GM23248 (cell line): ENCODE measurements around the gene TUBB6. TPM values are rescaled to one million over a fixed set of nuclear protein-coding genes. Genes with fewer than 3 reads are reported as not detected.
A peak's percentile ranks its signal among the peaks of the same experiment; 100 is the strongest.

ENCODE experiments used
- DNase-seq: peaks from one replicate; pipeline ENCODE4 v3.0.0-alpha.2; 2015
- H2AFZ ChIP-seq: fragments of 200-600 bp; sonication (generic); 2 replicates; pipeline ENCODE4 v1.6.1; 2016; ENCODE audit warnings: antibody characterized with exemption
- H3F3A ChIP-seq: fragments of 200-600 bp; sonication (generic); 2 replicates; pipeline ENCODE4 v1.6.1; 2016; ENCODE audit warnings: mild to moderate bottlenecking, antibody characterized with exemption, mixed run types; ENCODE audit not compliant: insufficient read depth
- H3K27ac ChIP-seq: fragments of 200-600 bp; sonication (generic); 2 replicates; pipeline ENCODE4 v1.5.1; 2016; ENCODE audit warnings: mild to moderate bottlenecking
- H3K27me3 ChIP-seq: fragments of 200-600 bp; sonication (generic); replicated peaks from 2 replicates; pipeline ENCODE4 v1.6.1; 2016; ENCODE audit warnings: mild to moderate bottlenecking; ENCODE audit not compliant: insufficient read depth
- H3K36me3 ChIP-seq: fragments of 200-600 bp; sonication (generic); 2 replicates; pipeline ENCODE4 v1.6.1; 2016; ENCODE audit warnings: low read depth, mild to moderate bottlenecking
- H3K4me1 ChIP-seq: fragments of 200-600 bp; sonication (generic); 2 replicates; pipeline ENCODE4 v1.6.1; 2016; ENCODE audit warnings: mild to moderate bottlenecking; ENCODE audit not compliant: insufficient read depth
- H3K4me2 ChIP-seq: fragments of 200-600 bp; sonication (generic); one replicate; pipeline ENCODE4 v1.6.1; 2016; ENCODE audit warnings: mild to moderate bottlenecking; ENCODE audit not compliant: unreplicated experiment
- H3K4me3 ChIP-seq: fragments of 200-600 bp; sonication (generic); 2 replicates; pipeline ENCODE4 v1.5.1; 2016; ENCODE audit warnings: mild to moderate bottlenecking
- H3K79me2 ChIP-seq: fragments of 200-600 bp; sonication (generic); 2 replicates; pipeline ENCODE4 v1.6.1; 2016; ENCODE audit warnings: mild to moderate bottlenecking; ENCODE audit not compliant: insufficient read depth
- H3K9ac ChIP-seq: fragments of 200-600 bp; sonication (generic); 2 replicates; pipeline ENCODE4 v1.6.1; 2016; ENCODE audit warnings: mild to moderate bottlenecking
- H3K9me2 ChIP-seq: fragments of 200-600 bp; sonication (generic); 2 replicates; pipeline ENCODE4 v1.6.1; 2016; ENCODE audit warnings: mixed run types, mild to moderate bottlenecking, moderate library complexity; ENCODE audit not compliant: insufficient read depth
- H3K9me3 ChIP-seq: fragments of 200-600 bp; sonication (generic); one replicate; pipeline ENCODE4 v1.6.1; 2017; ENCODE audit warnings: low read depth
- H4K20me1 ChIP-seq: fragments of 200-600 bp; sonication (generic); 2 replicates; pipeline ENCODE4 v1.6.0; 2016; ENCODE audit not compliant: insufficient read depth
- EZH2 ChIP-seq: fragments of 200-600 bp; sonication (generic); IDR thresholded peaks from 2 replicates; pipeline ENCODE4 v1.6.1; 2018; ENCODE audit warnings: antibody characterized with exemption, mild to moderate bottlenecking; ENCODE audit not compliant: insufficient read depth, poor library complexity, severe bottlenecking
- EZH2phosphoT487 ChIP-seq: fragments of 200-600 bp; sonication (generic); IDR thresholded peaks from 2 replicates; pipeline ENCODE4 v1.6.1; 2018; ENCODE audit warnings: antibody characterized with exemption, moderate library complexity, mild to moderate bottlenecking, low read depth; ENCODE audit not compliant: insufficient read depth
- WGBS, 2 experiments: methylation state at CpG; one replicate each; pipeline ENCODE4 v1.1.6; 2015 to 2017; ENCODE audit warnings: low lambda C conversion rate in 2 of 2, low coverage in 1 of 2; ENCODE audit errors: missing lambda C conversion rate in 2 of 2; 5-methylcytosine and 5-hydroxymethylcytosine counted together
- in situ Hi-C: fragments of 300-500 bp; cut with MboI; formaldehyde crosslinking; loops from 2 replicates; pipeline ENCODE4 v1.15.0; 2020
- polyA plus RNA-seq: library from polyadenylated mRNA; unstranded; fragments of >200 nt; fragmentation: Nextera tagmentation; extraction: Ambion mirVana; gene quantifications from 2 replicates; pipeline ENCODE4 v1.2.1, GENCODE V29; 2016
- total RNA-seq: library from RNA; depleted of rRNA; stranded (reverse); fragments of >200 nt; shearing (Covaris generic); gene quantifications from 2 replicates; pipeline ENCODE4 v1.2.3, GENCODE V29; 2014

The TUBB6 gene
- total and polyA plus RNA-seq, 2 experiments from 2014 or later: 456 to 817 TPM

GRCh38 chr18:12295389-12296086 is 12.5 kb upstream of the TUBB6 start:
- Histone ChIP-seq H3F3A (no peaks in the 10 kb centered on the region), H3K79me2 (no peaks in the 10 kb centered on the region), H4K20me1 (no peaks in the 10 kb centered on the region), H3K4me1 (peaks cover 11% of the 10 kb centered on the region; the same call in 1 of the 2 replicates), H2AFZ (no peak overlapping the region), H3K27me3 (no peaks in the 10 kb centered on the region), H3K4me2 (no peak overlapping the region), H3K36me3 (no peaks in the 10 kb centered on the region), H3K9me3 (no peaks in the 10 kb centered on the region), H3K9me2 (no peaks in the 10 kb centered on the region), H3K9ac (no peak overlapping the region), H3K4me3 (no peak overlapping the region), H3K27ac (peak overlapping the region; percentile 24; the same call in 1 of the 2 replicates)
- TF ChIP-seq EZH2 (no peak), EZH2phosphoT487 (no peak)
- in situ Hi-C loops: no loop called here
- 80 to 82% methylated on average over 18 of the region's 18 CpGs for WGBS, 2 experiments
- DNase-seq: no peak

GRCh38 chr18:12296087-12296403 is 12.0 kb upstream of the TUBB6 start:
- in situ Hi-C loops: no loop called here
- no peak overlapping the region for H2AFZ ChIP-seq
- H4K20me1 ChIP-seq: no peaks in the 10 kb centered on the region
- TF ChIP-seq EZH2 (no peak), EZH2phosphoT487 (no peak)
- no peak overlapping the region for H3K4me2 ChIP-seq
- no peaks in the 10 kb centered on the region for H3K36me3 ChIP-seq
- H3K79me2 ChIP-seq: no peaks in the 10 kb centered on the region
- DNase-seq: peak; percentile 56
- peak overlapping the region; percentile 24; the same call in 1 of the 2 replicates for H3K27ac ChIP-seq
- H3K9ac ChIP-seq: no peak overlapping the region
- no peaks in the 10 kb centered on the region for H3F3A ChIP-seq
- H3K9me3 ChIP-seq: no peaks in the 10 kb centered on the region
- peaks cover 11% of the 10 kb centered on the region; the same call in 1 of the 2 replicates for H3K4me1 ChIP-seq
- H3K9me2 ChIP-seq: no peaks in the 10 kb centered on the region
- WGBS, 2 experiments: 83 to 87% methylated on average over 3 of the region's 3 CpGs
- H3K4me3 ChIP-seq: no peak overlapping the region
- no peaks in the 10 kb centered on the region for H3K27me3 ChIP-seq

DNA sequence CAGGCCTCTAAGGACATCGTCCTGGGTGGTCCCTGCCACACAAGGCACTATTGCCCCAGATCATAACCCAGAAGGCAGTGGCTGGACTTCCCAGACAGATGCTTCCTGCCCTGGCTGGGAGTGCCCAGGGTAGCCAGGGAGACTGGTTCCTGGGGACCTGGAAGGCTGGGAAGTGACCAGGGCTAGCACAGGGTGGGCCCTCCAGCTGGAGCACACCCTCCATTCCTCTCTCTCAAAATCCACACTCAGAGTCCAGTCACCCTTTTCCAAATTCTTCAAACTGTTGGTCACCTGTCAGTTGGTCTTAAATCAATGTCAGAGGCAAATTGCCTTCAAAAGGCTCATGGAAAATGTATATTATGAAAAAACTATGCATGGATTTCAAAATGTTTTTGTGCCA is 11.6 kb upstream of the TUBB6 start:
- Histone ChIP-seq H3K4me2 (no peak overlapping the region), H3K27me3 (no peaks in the 10 kb centered on the region), H3K27ac (0 out of 2 replicates have a peak overlapping the region, but pooled peaks have one; percentile 17), H3K9me2 (no peaks in the 10 kb centered on the region), H3F3A (no peaks in the 10 kb centered on the region), H3K9ac (no peak overlapping the region), H3K36me3 (no peaks in the 10 kb centered on the region), H3K79me2 (no peaks in the 10 kb centered on the region), H4K20me1 (no peaks in the 10 kb centered on the region), H2AFZ (no peak overlapping the region), H3K4me1 (peaks cover 11% of the 10 kb centered on the region; the same call in 1 of the 2 replicates), H3K9me3 (no peaks in the 10 kb centered on the region), H3K4me3 (no peak overlapping the region)
- WGBS, 2 experiments: 86 to 100% methylated on average over 1 of the region's 1 CpG
- no peak for DNase-seq
- TF ChIP-seq EZH2 (no peak), EZH2phosphoT487 (no peak)
- in situ Hi-C loops: no loop called here

GRCh38 chr18:12299862-12300261 is 8.2 kb upstream of the TUBB6 start:
- H3K9me2 ChIP-seq: no peaks in the 10 kb centered on the region

More at GRCh38 chr18:12299862-12300261, 8.2 kb upstream of the TUBB6 start:
- Histone ChIP-seq H3K36me3 (no peaks in the 10 kb centered on the region), H3F3A (no peaks in the 10 kb centered on the region), H3K4me3 (no peak overlapping the region), H3K4me1 (peaks cover 11% of the 10 kb centered on the region; the same call in 1 of the 2 replicates), H3K9me3 (no peaks in the 10 kb centered on the region), H2AFZ (no peak overlapping the region), H3K27me3 (no peaks in the 10 kb centered on the region), H3K79me2 (peaks cover 1% of the 10 kb centered on the region; the same call in 1 of the 2 replicates), H3K9ac (no peak overlapping the region), H3K4me2 (no peak overlapping the region), H3K27ac (no peak overlapping the region), H4K20me1 (no peaks in the 10 kb centered on the region)
- DNase-seq: no peak
- WGBS, 2 experiments: 51 to 60% methylated on average over 2 of the region's 2 CpGs
- TF ChIP-seq EZH2phosphoT487: no peak
- TF ChIP-seq EZH2: no peak
- in situ Hi-C loops: no loop called here
